ENCODE data around the gene PLPP2. TPM values are rescaled to one million over a fixed set of nuclear protein-coding genes. Genes with fewer than 3 reads are reported as not detected.

Gene PLPP2
- total and polyA plus RNA-seq, 2 of the 13 experiments (the other 11 are each of a cell fraction or from before 2014, with no cell fraction given): not detected

DNA sequence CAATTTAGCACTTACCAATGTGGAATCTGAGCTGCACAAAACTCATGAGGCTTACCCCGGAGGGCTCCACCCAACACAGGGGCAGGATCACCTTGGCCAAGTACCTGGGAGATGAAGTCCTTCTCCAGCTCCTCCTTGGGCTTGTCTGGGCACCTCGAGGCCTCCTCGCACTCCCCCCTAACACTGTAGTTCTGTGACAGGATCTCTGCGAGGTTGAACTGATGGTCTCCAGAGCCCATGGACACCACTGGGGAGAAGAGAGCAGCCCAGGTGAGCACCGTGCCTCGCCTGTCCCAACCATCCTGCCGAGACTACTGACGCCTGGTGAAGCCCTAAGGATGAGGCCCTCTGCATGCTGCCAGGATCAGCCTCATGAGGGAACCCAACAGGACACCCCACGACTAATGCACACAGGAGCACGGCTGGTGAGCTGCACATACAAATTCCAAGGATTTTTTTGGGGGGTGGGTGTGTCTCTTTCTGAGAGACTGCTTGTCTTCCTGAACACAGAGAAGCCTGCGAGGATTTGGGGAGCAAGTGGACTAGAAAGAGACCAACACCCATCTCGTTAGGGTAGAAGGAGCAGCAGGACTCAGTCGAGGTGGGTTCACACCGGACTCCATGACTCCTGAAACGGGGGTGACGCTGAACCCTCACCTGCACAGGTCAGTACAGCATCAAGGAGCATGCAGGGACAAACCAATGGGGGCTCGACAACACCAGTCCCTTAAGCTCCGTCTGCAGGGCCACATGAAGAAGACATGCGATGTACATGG, 43.3 kb upstream of the PLPP2 start:
- in situ Hi-C loops (cut with HindIII; ENCODE audit: extremely low pct_ligation_motif_present, low pct_unique_long_range_greater_than_20kb): no loop called here
- intact Hi-C loops (cut with micrococcal nuclease; ENCODE audit: unreplicated experiment): no loop called here

DNA sequence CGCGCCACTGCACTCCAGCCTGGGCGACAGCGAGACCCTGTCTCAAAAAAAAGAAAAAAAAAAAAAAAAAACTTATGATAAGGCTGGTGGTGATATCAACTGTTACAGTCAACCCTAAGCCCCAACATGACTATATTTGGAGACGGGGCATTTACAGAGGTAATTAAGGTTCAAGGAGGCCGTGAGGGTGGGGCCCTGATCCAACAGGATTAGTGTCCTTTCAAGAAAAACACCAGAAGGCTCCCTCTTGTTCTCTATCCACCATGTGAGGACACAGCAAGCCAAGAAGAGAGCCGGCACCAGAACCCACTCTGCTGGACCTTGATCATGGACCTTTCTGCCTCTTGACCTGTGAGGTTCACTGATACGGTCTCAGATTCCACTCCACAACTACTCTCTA, 39.3 kb upstream of the PLPP2 start:
- in situ Hi-C loops (cut with HindIII; ENCODE audit: extremely low pct_ligation_motif_present, low pct_unique_long_range_greater_than_20kb): no loop called here
- DNase-seq (ENCODE audit: low spot score) (no peak), FAIRE-seq (no peak), ATAC-seq (no peak)
- Histone ChIP-seq H4K20me1 (ENCODE audit: insufficient read depth, low read length) (peaks cover 18% of the 10 kb centered on the region), H3K36me3 (replicated peaks in 1 of 2; ENCODE audit: control insufficient read depth in 1 of 2, insufficient read depth in 2 of 2, low read length in 2 of 2) (peaks cover 32 to 66% of the 10 kb centered on the region in 2 experiments), H3K27ac (ENCODE audit: extremely low read length, insufficient read depth, low read length) (no peak overlapping the region), H2AFZ (ENCODE audit: low read length) (no peak overlapping the region), H3K9ac (ENCODE audit: insufficient read depth, low read depth, low read length) (no peak overlapping the region), H3K79me2 (ENCODE audit: insufficient read depth, low read length) (peaks cover 14% of the 10 kb centered on the region), H3K4me3 (replicated peaks in 1 of 3; ENCODE audit: insufficient read depth in 1 of 3, low read depth in 2 of 3, low read length in 3 of 3) (no peak overlapping the region), H3K4me1 (ENCODE audit: insufficient read depth, low read length) (peaks cover 10% of the 10 kb centered on the region), H3K4me2 (ENCODE audit: low read depth, low read length) (no peak overlapping the region), H3K9me3 (ENCODE audit: low read length) (peaks cover 9% of the 10 kb centered on the region), H3K27me3 (ENCODE audit: control insufficient read depth in 1 of 2, insufficient read depth in 2 of 2, low read length in 2 of 2) (no peaks in the 10 kb centered on the region)
- WGBS (ENCODE audit: low lambda C conversion rate): 97% methylated on average over 8 of the region's 8 CpGs
- TF ChIP-seq IKZF4 (CRISPR knock-in tag; IDR thresholded peaks at IDR 0.05; ENCODE audit: borderline replicate concordance, low read depth, not compliant biosample characterization): no peak
- TF ChIP-seq ZNF264 (CRISPR knock-in tag; IDR thresholded peaks at IDR 0.05): peak; percentile 96
- intact Hi-C loops (cut with micrococcal nuclease; ENCODE audit: unreplicated experiment): no loop called here
- BruUV-seq (replicated peaks): no TSS peak
- ChIA-PET POLR2A (no interaction called here), CTCF (ENCODE audit: low intra/inter-chr PET ratio, low total read pairs) (no interaction called here)

More for the DNA sequence above, 43.3 kb upstream of the PLPP2 start:
- Histone ChIP-seq H3K4me1 (ENCODE audit: insufficient read depth, low read length) (peaks cover 28% of the 10 kb centered on the region), H3K79me2 (ENCODE audit: insufficient read depth, low read length) (peaks cover 45% of the 10 kb centered on the region), H4K20me1 (ENCODE audit: insufficient read depth, low read length) (peaks cover 39% of the 10 kb centered on the region), H3K4me2 (ENCODE audit: low read depth, low read length) (no peak overlapping the region), H3K9ac (ENCODE audit: insufficient read depth, low read depth, low read length) (no peak overlapping the region), H3K4me3 (replicated peaks in 1 of 3; ENCODE audit: insufficient read depth in 1 of 3, low read depth in 2 of 3, low read length in 3 of 3) (no peak overlapping the region), H3K27me3 (ENCODE audit: control insufficient read depth in 1 of 2, insufficient read depth in 2 of 2, low read length in 2 of 2) (no peaks in the 10 kb centered on the region), H3K36me3 (replicated peaks in 1 of 2; ENCODE audit: control insufficient read depth in 1 of 2, insufficient read depth in 2 of 2, low read length in 2 of 2) (peaks cover 12 to 30% of the 10 kb centered on the region in 2 experiments; a peak in 4 of 5 replicates), H2AFZ (ENCODE audit: low read length) (no peak overlapping the region), H3K27ac (ENCODE audit: extremely low read length, insufficient read depth, low read length) (no peak overlapping the region), H3K9me3 (ENCODE audit: low read length) (no peaks in the 10 kb centered on the region)
- ATAC-seq (no peak; the same call in 2 of the 3 replicates), DNase-seq (ENCODE audit: low spot score) (no peak), FAIRE-seq (no peak)
- POLR2A ChIA-PET: no interaction called here
- CTCF ChIA-PET (ENCODE audit: low intra/inter-chr PET ratio, low total read pairs): no interaction called here
- TF ChIP-seq, protein P1, sequence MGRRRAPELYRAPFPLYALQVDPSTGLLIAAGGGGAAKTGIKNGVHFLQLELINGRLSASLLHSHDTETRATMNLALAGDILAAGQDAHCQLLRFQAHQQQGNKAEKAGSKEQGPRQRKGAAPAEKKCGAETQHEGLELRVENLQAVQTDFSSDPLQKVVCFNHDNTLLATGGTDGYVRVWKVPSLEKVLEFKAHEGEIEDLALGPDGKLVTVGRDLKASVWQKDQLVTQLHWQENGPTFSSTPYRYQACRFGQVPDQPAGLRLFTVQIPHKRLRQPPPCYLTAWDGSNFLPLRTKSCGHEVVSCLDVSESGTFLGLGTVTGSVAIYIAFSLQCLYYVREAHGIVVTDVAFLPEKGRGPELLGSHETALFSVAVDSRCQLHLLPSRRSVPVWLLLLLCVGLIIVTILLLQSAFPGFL (CRISPR knock-in tag; IDR thresholded peaks at IDR 0.05): no peak
- TF ChIP-seq ZNF672 (CRISPR knock-in tag; IDR thresholded peaks at IDR 0.05): no peak
- no peak for TF ChIP-seq ZNF816 (CRISPR knock-in tag; IDR thresholded peaks at IDR 0.05; ENCODE audit: borderline replicate concordance)
- no peak for TF ChIP-seq PITX1 (CRISPR knock-in tag; IDR thresholded peaks at IDR 0.05)
- no peak for TF ChIP-seq IKZF1 (IDR thresholded peaks at IDR 0.05)
- TF ChIP-seq SIX1 (CRISPR knock-in tag; IDR thresholded peaks at IDR 0.05; ENCODE audit: borderline replicate concordance): no peak
- WGBS (ENCODE audit: low lambda C conversion rate): 94% methylated on average over 14 of the region's 19 CpGs
- BruUV-seq (replicated peaks): no TSS peak
